ENCODE results near the gene BRMS1L.
"Not testable (repeated sequence)": the region's sequence is repeated elsewhere in the genome, so short reads cannot be mapped to it uniquely, and the experiment has no call there.

DNA sequence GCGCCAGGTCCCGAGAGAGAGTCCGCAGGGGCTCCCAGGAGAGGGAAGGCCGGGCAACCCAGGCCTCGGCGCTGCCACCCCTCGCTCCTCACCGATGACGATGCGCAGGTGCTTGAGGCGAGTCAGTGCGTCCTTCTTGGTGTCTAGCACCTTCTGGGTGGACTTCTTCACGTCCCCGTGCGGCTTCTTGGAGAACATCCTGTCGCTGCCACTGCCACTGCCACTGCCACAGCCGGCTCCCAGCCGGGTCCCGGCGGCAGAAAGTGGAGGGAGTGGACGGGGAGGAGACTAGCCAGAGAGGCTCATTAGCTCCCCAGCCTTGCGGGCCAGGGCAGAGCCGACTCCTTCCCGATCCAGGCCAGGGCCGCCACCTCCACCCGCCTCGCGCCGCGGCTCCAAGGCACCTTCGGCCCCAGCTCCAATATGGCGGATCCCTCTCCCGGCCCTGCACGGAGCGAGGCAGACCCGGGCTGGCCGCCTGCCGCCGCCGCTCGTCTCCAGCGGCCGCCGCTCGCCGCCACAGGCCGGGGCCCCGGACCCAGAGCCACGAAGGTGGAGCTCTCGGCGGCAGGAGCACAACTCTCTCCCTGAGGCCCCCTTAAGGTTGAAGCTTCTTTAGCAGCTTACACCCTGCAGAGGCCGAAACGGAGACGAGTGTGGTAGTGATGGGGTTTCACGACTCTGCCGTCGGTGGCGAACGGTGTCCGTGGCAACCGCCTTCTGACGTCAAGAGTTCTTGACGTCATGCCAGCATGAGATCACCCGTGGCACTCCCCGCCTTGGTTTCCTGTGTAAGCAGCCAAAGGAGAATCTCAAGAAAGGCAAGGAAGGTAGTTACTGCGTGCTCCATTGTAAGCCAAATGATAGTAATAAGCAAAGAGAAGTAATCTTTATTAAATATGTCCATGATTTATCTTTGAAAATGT lies 17.2 kb upstream of the BRMS1L start, which contains the start of gene RALGAPA1:
- peak; percentile 59 for TF ChIP-seq ZNF12 (CRISPR knock-in tag; IDR thresholded peaks at IDR 0.05)
- TF ChIP-seq ZBTB1 (CRISPR knock-in tag; IDR thresholded peaks at IDR 0.05; ENCODE audit: borderline replicate concordance); ZBTB40 (IDR thresholded peaks at IDR 0.05); PHF20 (CRISPR knock-in tag; IDR thresholded peaks at IDR 0.05): not testable (repeated sequence)
- TF ChIP-seq ZBTB40 (CRISPR knock-in tag; IDR thresholded peaks at IDR 0.05): peak; percentile 91
- peak; percentile 100 for TF ChIP-seq KAT7 (CRISPR knock-in tag; IDR thresholded peaks at IDR 0.05; ENCODE audit: borderline replicate concordance)
- TF ChIP-seq, protein P1, sequence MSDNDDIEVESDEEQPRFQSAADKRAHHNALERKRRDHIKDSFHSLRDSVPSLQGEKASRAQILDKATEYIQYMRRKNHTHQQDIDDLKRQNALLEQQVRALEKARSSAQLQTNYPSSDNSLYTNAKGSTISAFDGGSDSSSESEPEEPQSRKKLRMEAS (IDR thresholded peaks at IDR 0.05): peak; percentile 73
- 0 out of 2 replicates have a peak, but pooled peaks have one; percentile 59 for TF ChIP-seq PRDM10 (CRISPR knock-in tag; IDR thresholded peaks at IDR 0.05; ENCODE audit: low read depth)

Data from HepG2 (cell line).